Adrenal gland (tissue), 12 donors: ENCODE results near the gene ZKSCAN8. TPM values are rescaled to one million over a fixed set of nuclear protein-coding genes. Genes with fewer than 3 reads are reported as not detected.

Experiments
- DNase-seq, 7 donors: peaks; one replicate each; pipeline ENCODE4 v3.0.0-alpha.2; 2019 to 2020
- H3K27ac ChIP-seq, 5 donors: fragments of 200-600 bp; sonication (generic) in 4 of 5; 1 replicate in 3 of 5; 2 replicates in 2 of 5; pipeline versions ENCODE4 v1.5.1 to v1.8.0; 2016 to 2020; ENCODE audit warnings: mild to moderate bottlenecking in 1 of 5
- H3K27me3 ChIP-seq: fragments of 200-600 bp; 2 replicates; pipeline ENCODE4 v1.8.0; 2021
- H3K36me3 ChIP-seq, 2 donors: fragments of 200-600 bp; replicated peaks in 1 of 2; 1 replicate in 1 of 2; 2 replicates in 1 of 2; pipeline versions ENCODE4 v1.5.1 to v1.8.0; 2018 to 2022
- H3K4me1 ChIP-seq, 2 donors: fragments of 200-600 bp; replicated peaks in 1 of 2; 1 replicate in 1 of 2; 2 replicates in 1 of 2; pipeline versions ENCODE4 v1.5.1 to v1.8.0; 2018 to 2021
- H3K4me3 ChIP-seq, 4 donors: fragments of 200-600 bp; sonication (generic) in 3 of 4; one replicate each; pipeline ENCODE4 v1.5.1; 2016 to 2018
- H3K9me3 ChIP-seq, 3 donors: fragments of 200-600 bp; sonication (generic) in 1 of 3; replicated peaks in 1 of 3; 1 replicate in 2 of 3; 2 replicates in 1 of 3; pipeline versions ENCODE4 v1.5.1 to v1.8.0; 2016 to 2021
- CTCF ChIP-seq, 6 experiments: fragments of 450-650 bp in 4 of 6; fragments of 200-600 bp in 2 of 6; sonication (generic) in 1 of 6; IDR thresholded peaks; 1 replicate in 5 of 6; 2 replicates in 1 of 6; pipeline versions ENCODE4 v1.5.1 to v1.8.0; 2016 to 2021; ENCODE audit warnings: antibody characterized with exemption in 6 of 6, mild to moderate bottlenecking in 2 of 6, moderate library complexity in 1 of 6
- POLR2A ChIP-seq, 2 donors: fragments of 450-650 bp; IDR thresholded peaks; one replicate each; pipeline ENCODE4 v1.6.1; 2017; ENCODE audit warnings: antibody characterized with exemption in 2 of 2, mild to moderate bottlenecking in 2 of 2, moderate library complexity in 1 of 2
- WGBS, 4 donors: extraction: QIAGEN DNeasy Blood & Tissue Kit in 2 of 4; methylation state at CpG; one replicate each; pipeline versions ENCODE4 v1.1.5 to v1.1.7; 2013 to 2017; 5-methylcytosine and 5-hydroxymethylcytosine counted together
- intact Hi-C, 2 donors: fragments of 100-400 bp; cut with DNase I; formaldehyde crosslinking; loops; one replicate each; pipeline versions ENCODE4 v1.14.1 to v1.15.0; 2022 to 2023
- polyA plus RNA-seq, 3 donors: library from polyadenylated mRNA; stranded (reverse); fragments of 200-250 nt in 2 of 3; fragments of 350-450 nt in 1 of 3; fragmentation: Illumina TruSeq in 1 of 3; extraction: RNeasy Lipid Tissue Mini Kit (QIAGEN cat#74804) in 1 of 3; gene quantifications; one replicate each; pipeline ENCODE4 v1.2.3, GENCODE V29; 2013 to 2014
- total RNA-seq, 9 donors: library from RNA; depleted of rRNA in 4 of 9; stranded (reverse); fragments of >200 nt in 4 of 9; fragments of 120-200 nt in 1 of 9; fragmentation: NEBNext Ultra II Directional in 1 of 9; extraction: Animal tissue kit (Norgen Biotek cat#: 25700) in 1 of 9; gene quantifications; one replicate each; pipeline versions ENCODE4 v1.1.0 to v1.2.4, GENCODE V29; 2013 to 2023
- donor health status: healthy with polysubstance abuse.
- donor health status: Bipolar disorder and iron deficiency.
- donor health status: DM: yes; HTN: yes; CAD: no.
- donor health status: DM: no; HTN: no; CAD: no.
- donor health status: DM: no; HTN: no; CAD: no.
- donor health status: DM: yes; HTN: yes; CAD: no.

The ZKSCAN8 gene
- total and polyA plus RNA-seq, 12 donors: 3.5 to 26.1 (median 19.1) TPM

DNA sequence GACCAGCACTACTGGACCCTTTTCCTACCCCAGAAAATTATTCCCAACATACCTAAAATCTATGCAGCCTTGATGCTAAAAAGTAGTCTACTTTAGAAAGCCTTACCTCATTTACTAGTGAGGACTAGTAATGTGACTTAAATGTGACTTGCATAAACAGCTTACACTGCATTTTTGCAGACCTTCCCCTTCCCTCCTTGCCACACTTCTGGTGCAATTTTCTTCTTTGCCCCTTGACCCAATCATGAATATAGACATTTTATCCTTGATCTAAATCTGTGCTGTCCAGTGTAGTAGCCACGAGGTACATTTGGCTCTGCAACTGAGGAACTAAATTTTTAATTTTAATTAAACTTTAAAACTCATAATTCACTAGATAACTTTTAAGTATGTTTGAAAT is 7.0 kb upstream of the ZKSCAN8 start:
- intact Hi-C loops: loop anchor here (5.0 to 10.0 kb wide), 2 partner anchors 220 to 223 kb away; no protein-coding TSS in a partner anchor
- TF ChIP-seq POLR2A (IDR thresholded peaks at IDR 0.05): no peak
- TF ChIP-seq CTCF (IDR thresholded peaks at IDR 0.05): no peak
- DNase-seq: no peak
- 32 to 49% (median 38%) methylated on average over 1 of the region's 1 CpG for WGBS, 4 donors
- Histone ChIP-seq H3K9me3 (no peaks in the 10 kb centered on the region), H3K27ac (peak overlapping the region in 1 of 5 donors; percentile 15), H3K4me3 (no peak overlapping the region), H3K36me3 (no peaks in the 10 kb centered on the region), H3K4me1 (peaks cover 5 to 31% of the 10 kb centered on the region in 2 donors), H3K27me3 (no peaks in the 10 kb centered on the region)

DNA sequence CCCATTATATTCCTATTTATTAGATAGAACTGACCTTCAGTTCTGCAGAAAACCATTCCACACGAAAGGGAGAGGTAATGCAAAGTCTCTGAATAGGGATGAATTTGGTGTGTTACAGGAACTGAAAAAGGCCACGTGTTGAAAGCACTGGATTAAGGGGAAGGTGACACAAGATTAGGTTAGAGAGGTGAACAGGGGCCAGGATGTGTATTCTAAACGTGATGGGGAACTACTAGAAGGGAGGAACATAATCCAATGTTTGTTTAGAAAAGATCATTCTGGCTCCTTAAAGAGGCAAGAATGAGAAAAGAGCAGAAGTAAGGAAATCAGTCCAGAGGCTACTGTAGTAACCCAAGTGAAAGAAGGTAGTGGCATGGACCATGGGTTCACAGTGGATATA is 6.3 kb upstream of the ZKSCAN8 start:
- intact Hi-C loops: loop anchor here in 1 of 2 donors (10.0 kb wide), 1 partner anchor 219 kb away; no protein-coding TSS in a partner anchor
- WGBS, 4 donors: 22 to 28% (median 23%) methylated on average over 3 of the region's 3 CpGs
- TF ChIP-seq POLR2A (IDR thresholded peaks at IDR 0.05) (no peak), CTCF (IDR thresholded peaks at IDR 0.05) (no peak)
- Histone ChIP-seq H3K4me3 (no peak overlapping the region), H3K27ac (peak overlapping the region in 1 of 5 donors; percentile 94), H3K9me3 (no peaks in the 10 kb centered on the region), H3K4me1 (peaks cover 5 to 31% of the 10 kb centered on the region in 2 donors), H3K27me3 (no peaks in the 10 kb centered on the region), H3K36me3 (no peaks in the 10 kb centered on the region)
- no peak for DNase-seq

DNA sequence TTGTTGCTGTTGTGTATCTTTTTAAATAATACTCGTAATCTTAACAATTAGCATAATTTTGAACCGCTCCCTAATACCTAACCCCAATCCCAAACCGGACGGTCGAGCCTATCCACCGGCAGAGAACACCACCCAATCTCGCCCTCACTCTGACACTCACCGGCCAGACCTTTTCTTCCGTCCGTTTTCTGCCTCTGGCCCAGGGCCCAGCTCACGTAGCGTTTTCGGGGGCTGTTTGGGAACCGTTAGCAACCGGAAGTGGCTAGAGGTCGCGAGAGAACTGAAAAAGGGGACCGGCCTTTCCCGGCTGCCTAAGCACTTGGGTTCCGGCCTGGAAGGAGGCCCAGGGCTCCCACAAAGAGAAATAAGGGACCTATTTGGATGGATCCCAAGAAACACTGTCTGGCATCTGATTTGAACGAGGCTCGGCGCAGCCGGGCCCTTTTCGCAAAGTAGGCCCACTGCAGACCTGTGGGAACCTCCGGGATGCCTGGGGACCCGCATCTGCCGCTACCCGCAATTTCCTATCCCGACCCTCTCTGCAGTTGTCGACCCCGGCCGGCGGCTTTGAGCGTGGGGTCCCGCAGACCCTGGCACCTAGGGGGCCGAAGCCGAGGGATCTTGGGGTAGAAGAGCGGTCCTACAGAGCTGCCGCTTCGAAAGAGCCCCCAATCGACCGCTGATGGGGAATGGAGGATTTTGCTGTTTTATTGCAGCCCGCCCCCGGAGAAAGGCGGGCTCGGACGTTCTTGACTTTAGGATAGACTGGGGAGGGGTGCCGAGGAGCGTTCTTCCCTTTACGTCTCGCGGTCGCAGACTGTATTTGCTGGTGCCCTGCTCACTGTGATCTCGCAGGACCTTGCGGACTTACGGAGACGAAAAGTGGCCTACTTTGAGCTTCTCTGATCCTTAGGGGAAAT is 4.8 kb upstream of the ZKSCAN8 start:
- intact Hi-C loops: loop anchor here in 1 of 2 donors (10.0 kb wide), 1 partner anchor 218 kb away; no protein-coding TSS in a partner anchor

More for the DNA sequence above, 4.8 kb upstream of the ZKSCAN8 start:
- TF ChIP-seq POLR2A (IDR thresholded peaks at IDR 0.05) (peak; percentile 50 to 67), CTCF (IDR thresholded peaks at IDR 0.05) (no peak)
- Histone ChIP-seq H3K36me3 (no peaks in the 10 kb centered on the region), H3K27ac (peak overlapping the region; percentile 89 to 96 (median 95)), H3K9me3 (no peaks in the 10 kb centered on the region), H3K4me3 (peak overlapping the region; percentile 54 to 90 (median 72)), H3K4me1 (peaks cover 5 to 31% of the 10 kb centered on the region in 2 donors), H3K27me3 (no peaks in the 10 kb centered on the region)
- WGBS, 4 donors: 0 to 1% (median 0%) methylated on average over 33 to 58 of the region's 58 CpGs
- DNase-seq: peak; percentile 88 to 97 (median 96)
